Head of caudate nucleus (tissue), 42 donors: ENCODE measurements around the gene PXDN.

ENCODE experiments used
- DNase-seq, 42 donors: peaks; one replicate each; pipeline versions ENCODE4 v3.0.0 to v3.0.0-alpha.2; 2020 to 2021; ENCODE audit warnings: mixed read lengths in 7 of 42
- intact Hi-C: fragments of 100-400 bp; cut with DNase I; formaldehyde crosslinking; loops from one replicate; pipeline ENCODE4 v1.15.0; 2022

PXDN gene

DNA sequence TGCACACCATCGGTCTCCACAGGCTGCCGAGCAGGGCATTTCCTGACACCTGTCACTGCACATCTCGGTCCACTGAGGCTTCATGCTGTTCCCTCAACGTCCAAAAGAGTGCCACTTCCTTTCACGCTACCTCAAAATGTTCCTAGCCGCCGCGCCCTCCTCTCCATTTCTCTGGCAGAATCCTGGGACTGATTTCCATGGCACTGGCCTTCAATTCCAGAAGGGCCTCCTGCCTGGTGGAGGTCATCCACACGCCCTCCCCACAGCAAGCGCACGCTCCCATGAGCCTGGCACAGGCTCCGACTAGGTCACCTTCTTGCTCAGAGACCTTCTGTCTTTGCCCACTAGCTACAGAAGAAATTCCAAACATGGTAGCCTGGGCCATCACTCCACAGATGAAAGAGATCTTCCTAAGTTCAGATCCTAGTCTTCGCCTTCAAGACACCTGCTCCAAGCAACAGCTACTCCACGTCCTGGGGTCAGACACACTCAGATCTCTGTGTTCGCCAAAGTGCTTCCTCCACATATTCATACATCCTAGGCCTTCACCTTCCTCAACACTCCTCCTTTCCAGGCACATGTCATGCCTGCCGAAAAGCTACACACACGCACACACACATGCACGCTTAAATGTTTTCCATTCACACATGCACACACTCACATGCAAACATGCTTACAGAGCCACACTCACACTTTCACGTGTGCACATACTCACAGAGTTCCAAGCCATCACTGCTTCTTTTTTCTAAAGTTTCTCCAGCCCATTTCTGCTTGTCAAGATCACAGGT, 94.0 kb downstream of the PXDN start:
- peak in 3 of 42 donors; percentile 1 to 20 (median 16) for DNase-seq
- intact Hi-C loops: no loop called here

DNA sequence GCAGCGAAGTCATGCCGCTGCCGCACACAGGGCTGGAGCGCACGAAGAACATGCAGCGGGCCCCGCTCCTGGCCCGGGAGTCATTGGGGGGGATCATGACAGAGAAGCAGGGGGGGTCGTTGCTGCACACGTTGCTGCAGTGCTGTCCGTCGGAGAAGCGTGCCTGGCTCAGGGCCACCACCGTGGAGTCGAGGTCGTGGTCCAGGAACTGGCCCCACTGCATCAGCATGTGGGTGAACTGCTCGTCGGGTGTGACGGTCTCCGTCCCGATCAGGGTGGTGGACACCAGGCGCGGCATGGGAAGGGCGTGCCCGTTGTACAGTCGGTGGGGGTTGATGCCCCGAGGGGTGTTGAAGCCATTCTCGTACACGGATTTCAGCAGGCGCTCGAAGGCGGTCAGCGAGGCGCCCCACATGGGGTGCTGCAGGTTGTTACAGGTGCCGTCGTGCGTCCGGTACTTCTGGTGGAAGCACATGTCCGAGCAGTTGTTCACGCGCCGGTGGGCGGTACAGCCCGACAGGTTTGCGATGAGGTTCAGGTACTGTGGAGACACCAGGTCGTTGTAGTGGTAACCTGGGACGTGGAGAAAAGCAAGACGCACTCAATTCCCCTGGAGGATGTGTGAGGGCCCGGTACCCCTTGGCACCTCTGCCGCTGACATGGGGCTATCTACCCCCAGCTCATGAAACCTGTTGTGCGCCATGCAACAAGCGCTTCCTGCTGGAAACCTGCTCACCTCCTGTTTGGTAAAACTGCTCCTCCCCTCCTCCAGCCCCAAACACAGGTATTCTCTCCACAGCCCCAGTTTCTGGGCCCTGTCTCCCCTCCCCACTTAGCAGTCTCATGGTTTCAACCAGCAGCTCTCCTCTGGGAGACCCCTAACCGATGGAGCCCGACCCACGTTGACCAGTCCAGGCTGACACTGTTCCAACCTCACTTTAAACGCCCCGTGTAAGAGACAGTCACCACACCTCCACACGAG, 94.9 kb downstream of the PXDN start:
- peak in 2 of 42 donors; percentile 14 to 34 for DNase-seq
- intact Hi-C loops: no loop called here

DNA sequence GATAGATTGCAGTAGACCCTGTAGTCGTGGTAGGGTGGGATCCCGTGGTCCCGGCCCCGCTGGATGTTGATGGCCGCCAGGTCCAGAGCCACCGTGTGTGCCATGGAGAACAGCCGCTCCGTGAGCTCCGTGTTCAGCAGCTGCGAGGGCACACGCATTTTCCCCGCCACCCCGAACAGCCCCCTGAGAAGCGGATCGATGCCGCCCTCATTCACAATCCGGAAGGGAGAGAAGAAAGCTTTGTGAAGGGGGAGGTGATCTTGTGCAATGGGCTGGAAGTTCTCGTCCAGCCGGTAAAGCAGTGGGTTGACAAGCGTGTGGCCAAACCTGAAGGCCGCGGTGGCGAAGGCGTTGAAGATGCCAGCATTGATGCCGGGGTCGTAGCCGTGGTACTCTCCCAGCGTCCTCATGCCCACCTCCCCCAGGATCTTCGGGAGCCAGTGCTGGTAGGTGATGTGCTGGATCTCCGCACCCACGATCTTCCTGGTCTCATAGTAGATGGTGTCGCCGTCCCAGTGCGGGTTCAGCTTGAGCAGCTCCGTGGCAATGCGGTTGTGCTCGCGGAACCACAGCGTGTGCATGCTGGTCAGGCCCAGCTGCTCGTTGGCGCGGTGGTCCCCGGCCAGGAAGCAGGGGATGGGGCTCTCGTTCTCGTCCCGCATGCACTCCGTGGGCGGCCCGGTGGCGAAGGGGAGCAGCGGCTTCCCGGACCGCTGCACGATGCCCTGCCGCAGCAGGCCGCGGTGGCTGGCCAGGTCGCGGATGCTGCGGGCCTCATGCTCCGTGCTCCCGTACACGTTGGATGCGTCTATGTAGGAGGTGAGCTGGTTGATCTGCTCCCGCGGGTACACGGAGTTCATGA, 95.8 kb downstream of the PXDN start:
- DNase-seq: peak in 2 of 42 donors; percentile 2 to 32
- intact Hi-C loops: no loop called here

DNA sequence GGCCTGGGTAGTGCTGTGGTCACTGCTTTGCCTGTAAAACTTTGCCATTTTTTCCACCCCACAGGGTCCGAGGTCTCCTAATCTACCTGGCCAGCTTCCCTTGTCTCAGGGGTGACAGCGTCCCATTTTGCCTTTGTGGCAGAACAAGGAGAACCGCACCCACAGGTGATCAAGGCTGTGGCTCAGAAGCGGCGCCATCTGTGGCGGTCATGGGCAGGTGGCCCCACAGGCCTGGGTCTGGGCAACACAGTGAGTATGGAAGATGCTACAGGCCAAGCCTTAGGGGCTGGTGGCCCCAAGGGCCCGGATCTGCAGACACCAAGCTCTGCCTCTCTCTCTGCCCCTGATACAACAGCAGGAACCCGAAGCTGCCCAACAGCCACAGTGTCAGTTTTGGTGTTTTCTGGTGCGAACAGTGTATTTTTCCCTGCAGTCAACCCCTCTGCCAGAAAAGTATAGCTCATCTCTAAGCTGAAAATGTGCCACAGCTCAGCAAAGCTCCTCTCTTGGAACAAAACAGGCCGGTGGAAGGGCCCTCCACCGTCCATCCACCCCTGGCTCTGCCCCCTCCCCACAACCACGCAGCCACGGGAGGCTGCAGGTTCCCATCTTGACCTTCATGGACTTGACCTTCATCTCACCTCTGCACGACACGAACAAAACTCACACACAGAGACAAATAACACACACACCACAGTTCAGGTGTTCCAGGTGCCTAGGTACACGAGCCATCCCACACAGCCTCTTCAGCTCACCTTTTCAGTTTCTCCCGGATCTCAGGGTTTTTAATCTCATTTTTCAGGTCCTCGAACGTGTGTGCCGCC, 96.7 kb downstream of the PXDN start:
- intact Hi-C loops: no loop called here
- DNase-seq: peak in 4 of 42 donors; percentile 3 to 25 (median 14)

DNA sequence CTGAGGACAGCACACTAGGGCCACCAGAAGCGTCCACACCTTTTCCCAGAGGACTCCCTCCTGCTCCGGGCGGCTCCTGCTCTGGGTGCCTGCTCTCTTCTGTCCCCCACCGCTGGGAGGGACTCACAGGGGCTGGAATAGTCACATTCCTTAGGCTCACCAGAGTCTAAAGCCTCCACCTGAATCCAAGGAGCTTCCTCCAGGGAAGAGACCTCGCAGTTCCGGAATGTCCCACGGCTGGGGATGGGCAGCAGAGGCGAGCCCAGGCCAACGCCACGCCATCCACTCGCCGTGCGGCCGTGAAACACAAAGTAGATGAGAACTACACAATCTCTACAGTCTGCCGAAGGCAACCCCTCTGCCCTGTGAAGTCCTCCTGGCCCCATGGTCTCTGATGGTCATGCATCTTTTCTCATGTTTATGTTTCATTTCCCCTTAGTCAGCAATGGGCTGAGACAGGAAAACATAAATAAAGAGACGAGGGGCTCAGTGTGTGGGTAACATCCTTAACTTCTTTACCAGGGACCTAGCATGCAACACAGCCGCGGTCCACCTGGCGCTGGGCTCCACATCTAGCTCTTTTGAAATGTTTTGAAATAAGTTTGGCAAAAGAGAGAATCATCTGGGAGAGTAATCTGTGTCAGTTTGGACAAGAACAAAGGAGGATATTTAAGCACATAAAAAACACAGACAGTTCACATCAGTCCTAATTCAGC, 98.4 kb downstream of the PXDN start:
- peak in 2 of 42 donors; percentile 10 to 23 for DNase-seq
- intact Hi-C loops: no loop called here

DNA sequence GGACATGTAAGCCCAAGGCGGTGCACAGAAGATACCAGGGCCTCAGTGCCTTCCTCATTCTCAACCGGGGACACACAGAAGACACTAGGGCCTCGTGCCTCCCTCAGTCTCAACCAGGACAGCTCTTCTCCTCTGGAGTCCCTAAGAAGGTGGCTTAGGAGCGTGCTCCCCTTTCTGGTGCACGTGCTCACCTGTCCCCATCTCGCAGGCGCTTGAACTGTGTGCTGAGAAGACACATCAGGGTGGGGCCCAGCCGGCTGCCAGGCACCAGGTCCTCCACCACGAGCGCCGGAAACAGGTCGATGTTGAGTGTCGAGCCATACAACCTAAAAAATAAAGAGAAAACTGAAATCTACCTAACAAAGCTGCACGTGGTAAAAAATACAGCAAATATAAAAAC, 99.9 kb downstream of the PXDN start:
- intact Hi-C loops: no loop called here
- peak in 7 of 42 donors; percentile 1 to 41 (median 20) for DNase-seq

DNA sequence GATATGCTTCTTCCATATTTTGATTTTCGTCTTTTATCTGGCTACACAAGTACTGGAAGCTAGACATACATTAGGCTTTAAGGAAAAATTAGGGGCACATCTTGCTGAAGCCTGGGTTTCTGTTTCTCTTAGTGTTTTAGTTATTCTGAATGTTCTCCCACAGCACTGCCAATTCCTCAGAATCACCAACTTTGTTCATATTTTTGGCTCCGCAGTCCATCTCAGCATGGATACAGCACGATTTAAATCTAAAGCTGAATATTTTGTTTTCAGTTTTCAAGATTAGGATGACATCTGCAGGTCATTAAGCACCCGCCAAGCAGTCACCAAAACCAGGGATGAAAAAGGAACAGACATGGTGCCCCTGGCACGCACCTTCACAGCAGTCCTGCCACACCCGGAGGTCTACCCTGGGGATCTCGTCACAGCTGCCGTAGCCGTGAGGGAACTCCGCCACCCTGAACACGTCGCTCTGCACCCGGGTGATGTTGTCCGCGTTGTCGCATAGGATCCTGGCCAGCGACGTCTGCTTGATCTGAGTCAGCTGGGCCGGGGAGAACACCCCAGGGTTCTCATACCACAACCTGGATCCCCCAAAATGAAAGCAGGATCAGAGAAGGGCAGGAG, 101.2 kb downstream of the PXDN start:
- intact Hi-C loops: no loop called here
- DNase-seq: peak in 2 of 42 donors; percentile 22 to 23

DNA sequence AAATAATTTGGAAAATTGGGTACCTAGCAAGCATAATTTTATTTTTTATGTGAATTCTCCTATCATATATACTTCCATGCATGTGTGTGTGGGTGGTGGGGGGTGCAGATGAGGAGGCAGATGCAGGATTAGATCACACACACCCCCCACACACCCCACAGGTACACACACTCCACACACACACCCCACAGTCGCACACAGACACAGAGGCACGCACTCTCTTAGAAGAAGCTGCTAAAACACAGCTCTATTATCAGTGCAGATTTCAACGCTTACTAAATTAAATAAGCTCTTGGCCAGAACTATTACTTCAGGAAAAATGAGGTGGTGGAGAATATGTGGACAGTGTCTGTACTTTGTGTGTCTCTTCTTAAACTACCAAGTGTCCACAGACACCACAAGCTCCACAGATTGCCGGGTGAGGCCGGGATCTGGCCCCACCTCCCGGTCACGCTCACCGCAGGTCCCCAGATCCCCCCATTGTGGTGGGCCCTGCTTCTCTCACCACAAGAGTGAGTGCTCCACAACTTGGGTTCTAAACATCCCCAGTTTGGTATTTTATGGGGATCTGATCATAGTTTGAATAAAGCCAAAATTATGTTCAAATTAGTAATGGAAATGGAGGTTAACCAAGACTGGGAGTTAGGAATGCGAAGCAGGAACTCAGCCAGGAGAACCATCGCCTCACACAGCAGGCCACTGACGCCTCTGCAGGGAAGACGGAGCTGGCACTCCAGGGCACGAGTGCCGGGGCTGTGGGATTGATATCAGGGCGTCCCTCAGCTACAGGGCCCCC, 102.1 kb downstream of the PXDN start:
- intact Hi-C loops: no loop called here
- DNase-seq: peak in 3 of 42 donors; percentile 21 to 32 (median 23)

DNA sequence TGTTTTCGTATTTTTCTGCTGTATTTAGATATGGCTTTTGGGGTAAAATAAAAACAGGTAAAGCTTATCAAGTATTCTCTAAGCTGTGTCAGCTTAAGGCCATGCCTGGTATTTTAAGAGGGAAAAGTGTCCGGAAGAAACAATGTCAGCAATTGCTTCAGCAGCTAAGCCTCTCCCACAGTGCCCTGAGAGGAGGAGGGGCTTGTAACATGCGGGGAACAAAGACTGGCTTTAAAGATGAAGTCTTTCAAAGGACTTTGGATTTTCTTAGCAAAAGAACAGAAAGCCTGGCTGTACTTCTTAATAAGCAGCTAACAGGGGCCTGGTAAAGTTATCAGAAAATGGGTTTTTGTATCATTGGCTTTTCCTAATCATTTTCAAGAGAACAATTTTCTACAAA, 102.8 kb downstream of the PXDN start:
- peak in 5 of 42 donors; percentile 14 to 26 (median 20) for DNase-seq
- intact Hi-C loops: no loop called here

DNA sequence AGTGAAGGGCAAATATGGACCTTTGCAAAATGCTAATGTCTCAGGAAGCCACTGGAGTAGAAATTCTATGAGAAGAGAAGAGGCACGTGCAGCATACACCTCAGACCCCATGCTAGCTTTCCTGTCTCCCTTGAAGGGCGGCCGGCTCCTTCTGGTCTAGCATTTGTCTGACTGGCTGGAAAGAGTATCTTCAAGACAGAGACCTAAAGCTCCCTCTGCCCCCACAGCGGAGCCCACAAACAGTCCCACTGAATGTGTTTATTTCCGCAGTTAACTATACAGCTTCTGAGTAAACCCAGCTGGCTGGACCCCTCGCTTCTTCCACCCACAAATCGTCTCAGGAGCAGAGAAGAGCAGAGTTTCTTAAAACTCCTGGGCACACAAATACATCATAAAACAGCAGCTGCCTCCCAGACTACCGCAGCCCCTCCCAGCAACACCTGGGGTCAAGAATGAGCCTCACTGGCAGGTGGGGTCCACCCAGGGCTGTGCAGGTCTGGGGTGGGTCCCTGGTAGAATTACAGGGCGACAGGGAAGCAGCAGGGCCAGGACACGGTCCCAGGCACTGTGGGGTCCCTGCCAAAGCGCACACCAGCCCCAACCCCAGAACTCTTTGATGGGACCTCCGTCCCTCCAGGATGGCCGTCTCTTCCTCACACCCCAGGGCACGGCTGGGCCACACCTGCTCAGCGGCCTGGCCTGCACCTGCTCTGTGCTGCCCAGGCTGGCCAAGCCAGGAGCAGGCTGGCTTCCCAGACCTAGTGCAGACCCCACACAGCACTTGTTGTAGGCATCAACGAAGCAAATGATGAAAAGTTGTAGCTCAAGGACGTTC, 103.8 kb downstream of the PXDN start:
- intact Hi-C loops: no loop called here
- peak in 4 of 42 donors; percentile 21 to 34 (median 24) for DNase-seq

DNA sequence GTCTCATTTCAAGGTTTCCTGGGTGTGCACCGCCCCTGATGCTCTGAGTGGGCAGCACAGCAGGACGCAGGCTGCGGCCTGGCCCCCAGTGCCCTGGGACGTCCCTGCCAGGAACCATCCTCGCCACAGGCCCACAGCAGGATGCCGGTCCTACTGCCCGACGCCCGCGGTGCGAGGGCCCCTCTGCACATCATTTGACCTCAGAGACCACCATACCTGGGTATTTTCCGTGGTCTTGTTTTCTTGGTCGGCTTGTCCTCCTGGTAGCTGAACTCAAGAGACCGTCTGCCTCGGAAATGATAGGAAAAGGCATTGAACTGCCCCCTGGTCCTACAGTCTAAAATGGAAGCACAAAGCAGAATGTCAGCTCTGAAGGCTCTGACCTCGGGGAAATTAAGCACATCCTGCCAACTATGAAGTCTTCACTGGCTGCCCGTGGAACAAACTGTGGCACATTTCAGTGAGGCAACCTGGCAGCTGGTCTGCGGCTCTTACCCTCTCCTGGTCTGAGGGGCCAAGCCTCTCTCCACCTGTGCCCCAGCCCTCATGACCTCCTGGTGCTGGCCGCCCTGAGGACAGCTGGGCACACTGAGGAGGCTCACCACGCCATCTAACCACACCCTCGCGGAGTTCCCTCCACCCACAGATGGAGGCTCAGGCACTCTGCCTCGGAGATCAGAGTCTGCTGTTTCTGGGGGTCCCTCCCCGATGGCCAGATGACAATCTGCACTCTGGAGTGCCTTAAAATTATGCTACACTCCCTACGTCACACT, 105.0 kb downstream of the PXDN start:
- peak in 4 of 42 donors; percentile 15 to 20 (median 16) for DNase-seq
- intact Hi-C loops: no loop called here

DNA sequence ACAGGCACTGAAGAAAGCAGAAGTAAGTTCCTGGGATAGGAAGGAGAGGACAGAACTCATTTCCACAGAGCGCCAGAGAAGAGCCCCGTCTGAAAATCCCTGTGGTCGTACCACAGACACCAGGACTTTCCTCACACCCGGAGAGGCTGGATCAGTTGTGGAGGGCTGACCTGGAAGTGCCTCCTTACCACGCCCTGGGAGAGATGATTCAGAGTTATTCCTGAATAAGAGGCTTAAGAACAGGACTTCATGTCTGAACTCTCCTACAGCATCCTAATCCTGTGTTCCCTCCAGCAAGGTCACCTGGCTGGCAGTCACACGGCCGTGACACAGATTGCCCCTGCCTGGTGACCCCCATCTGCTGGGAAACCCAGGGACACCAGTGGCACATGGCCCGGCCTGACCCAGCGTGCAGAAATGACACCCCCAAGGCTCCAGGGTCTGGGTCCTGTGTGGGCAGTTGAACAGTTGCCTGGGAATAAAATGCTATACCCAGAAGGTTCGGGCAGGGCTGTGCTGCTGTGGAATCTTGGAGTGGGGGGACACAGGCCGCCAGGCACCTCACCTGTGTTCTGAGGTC, 105.9 kb downstream of the PXDN start:
- DNase-seq: peak in 3 of 42 donors; percentile 16 to 30 (median 19)

DNA sequence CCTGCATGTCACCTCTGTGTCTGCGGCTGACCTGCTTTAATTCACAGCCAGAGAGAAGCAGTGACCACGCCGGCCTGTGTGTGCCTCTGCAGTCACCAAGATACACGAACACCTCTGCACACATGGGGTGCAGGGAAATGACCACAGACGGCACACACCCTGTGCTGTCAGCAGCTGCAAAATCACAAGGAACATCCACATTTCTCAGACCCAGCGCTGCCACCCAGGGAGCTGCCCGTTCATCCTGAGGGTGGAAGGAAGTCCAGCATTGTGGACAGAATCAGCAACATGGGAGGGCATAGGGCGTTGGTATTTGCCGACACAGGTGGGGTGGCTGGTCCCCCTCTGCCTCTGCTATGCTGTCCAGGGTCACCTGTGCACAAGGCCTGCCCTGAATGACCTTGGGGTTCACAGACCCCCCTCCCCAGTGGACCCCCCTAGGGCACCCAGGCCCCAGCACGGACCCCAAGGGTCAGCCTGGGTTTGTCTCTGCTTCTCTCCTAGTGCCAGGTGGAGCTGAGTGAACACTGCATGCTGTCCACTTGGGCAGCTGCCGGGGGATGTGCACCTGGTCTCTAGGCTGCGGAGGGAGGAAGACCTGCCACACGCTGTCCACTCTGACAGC, 107.4 kb downstream of the PXDN start:
- peak in 3 of 42 donors; percentile 10 to 31 (median 16) for DNase-seq
- intact Hi-C loops: no loop called here

More for the DNA sequence above, 105.9 kb downstream of the PXDN start:
- intact Hi-C loops: no loop called here

DNA sequence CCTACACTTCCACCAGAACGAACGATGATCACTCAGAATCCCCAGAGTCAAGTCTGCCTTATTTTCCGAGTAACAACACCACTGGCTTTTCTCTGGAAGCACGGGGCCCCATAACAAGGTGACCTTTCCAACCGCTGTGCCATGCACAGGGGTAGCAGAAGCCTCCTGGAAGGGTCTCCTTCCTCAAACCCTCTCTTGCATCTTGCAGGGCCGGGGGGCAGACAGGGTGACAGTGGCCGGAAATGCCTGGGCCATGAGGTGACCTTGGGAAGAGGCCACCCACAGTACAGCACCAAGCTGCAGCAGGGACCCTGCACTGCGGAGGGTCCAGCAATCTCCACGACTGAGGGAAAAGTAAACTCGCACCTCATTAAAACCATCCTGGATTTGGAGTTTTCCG, 108.5 kb downstream of the PXDN start:
- intact Hi-C loops: no loop called here
- peak in 2 of 42 donors; percentile 21 to 22 for DNase-seq
